OCI-LY1 (cell line): ENCODE data around the gene PACRG.

Source experiments
- H2AFZ ChIP-seq: fragments of 200-600 bp; sonication (generic), shearing (Covaris generic); 2 replicates; pipeline ENCODE4 v1.6.0; 2014; ENCODE audit warnings: antibody characterized with exemption, mild to moderate bottlenecking, low read length
- H3F3A ChIP-seq: fragments of 200-600 bp; sonication (generic), shearing (Covaris generic); 2 replicates; pipeline ENCODE4 v1.6.0; 2014; ENCODE audit warnings: mild to moderate bottlenecking, antibody characterized with exemption, low read length, moderate library complexity; ENCODE audit not compliant: insufficient read depth
- H3K27ac ChIP-seq: fragments of 200-600 bp; sonication (generic); 2 replicates; pipeline ENCODE4 v1.5.1; 2014; ENCODE audit warnings: low read length, mixed run types, mild to moderate bottlenecking, low read depth; ENCODE audit not compliant: poor library complexity, severe bottlenecking
- H3K27me3 ChIP-seq: fragments of 200-600 bp; sonication (generic); 2 replicates; pipeline ENCODE4 v1.6.0; 2014; ENCODE audit warnings: antibody characterized with exemption, mild to moderate bottlenecking, low read length, moderate library complexity; ENCODE audit not compliant: insufficient read depth
- H3K36me3 ChIP-seq: fragments of 200-600 bp; sonication (generic); 2 replicates; pipeline ENCODE4 v1.6.1; 2014; ENCODE audit warnings: mild to moderate bottlenecking, antibody characterized with exemption, low read length, moderate library complexity, mixed read lengths; ENCODE audit not compliant: insufficient read depth
- H3K4me1 ChIP-seq: fragments of 200-600 bp; sonication (generic); 2 replicates; pipeline ENCODE4 v1.5.1; 2014; ENCODE audit warnings: mild to moderate bottlenecking, low read length, moderate library complexity; ENCODE audit not compliant: insufficient read depth, severe bottlenecking
- H3K4me2 ChIP-seq: fragments of 200-600 bp; sonication (generic), shearing (Covaris generic); 2 replicates; pipeline ENCODE4 v1.6.1; 2014; ENCODE audit warnings: low read length
- H3K4me3 ChIP-seq: fragments of 200-600 bp; sonication (generic); 2 replicates; pipeline ENCODE4 v1.5.1; 2014; ENCODE audit warnings: low read length, low read depth, mild to moderate bottlenecking, mixed read lengths; ENCODE audit not compliant: poor library complexity, severe bottlenecking
- H3K79me2 ChIP-seq: fragments of 200-600 bp; shearing (Covaris generic); 2 replicates; pipeline ENCODE4 v1.6.1; 2016; ENCODE audit warnings: mixed run types, low read length, mixed read lengths; ENCODE audit not compliant: insufficient read depth
- H3K9ac ChIP-seq: fragments of 200-600 bp; sonication (generic), shearing (Covaris generic); 2 replicates; pipeline ENCODE4 v1.6.1; 2014; ENCODE audit warnings: mild to moderate bottlenecking, low read length, mixed read lengths
- H3K9me2 ChIP-seq: fragments of 200-600 bp; sonication (generic), shearing (Covaris generic); 2 replicates; pipeline ENCODE4 v1.6.1; 2014; ENCODE audit warnings: low read depth, mild to moderate bottlenecking, low read length, mixed read lengths
- H3K9me3 ChIP-seq: fragments of 200-600 bp; shearing (Covaris generic); 2 replicates; pipeline ENCODE4 v1.6.1; 2014; ENCODE audit warnings: low read length, mixed read lengths
- H4K20me1 ChIP-seq: fragments of 200-600 bp; sonication (generic), shearing (Covaris generic); 2 replicates; pipeline ENCODE4 v1.6.0; 2016; ENCODE audit warnings: mild to moderate bottlenecking, low read length; ENCODE audit not compliant: insufficient read depth
- EZH2 ChIP-seq: fragments of 200-600 bp; sonication (generic), shearing (Covaris generic); IDR thresholded peaks from 2 replicates; pipeline ENCODE4 v1.8.0; 2017; ENCODE audit warnings: borderline replicate concordance, mixed run types, mild to moderate bottlenecking, antibody characterized with exemption, low read length, moderate library complexity, mixed read lengths
- TF ChIP-seq, protein P1 (sequence below): fragments of 200-600 bp; sonication (generic), shearing (Covaris generic); IDR thresholded peaks from 2 replicates; pipeline ENCODE4 v1.5.1; 2017; ENCODE audit warnings: mild to moderate bottlenecking, antibody characterized with exemption, low read length, moderate library complexity, mixed read lengths

The PACRG gene

GRCh38 chr6:163281634-163282033 is 553.9 kb downstream of the PACRG start:
- H4K20me1 ChIP-seq: no peaks in the 10 kb centered on the region
- H3K9me3 ChIP-seq: no peaks in the 10 kb centered on the region
- H3F3A ChIP-seq: no peaks in the 10 kb centered on the region
- no peaks in the 10 kb centered on the region for H3K4me1 ChIP-seq
- H3K9me2 ChIP-seq: no peaks in the 10 kb centered on the region
- no peaks in the 10 kb centered on the region for H3K36me3 ChIP-seq
- no peaks in the 10 kb centered on the region for H3K79me2 ChIP-seq
- H3K27ac ChIP-seq: no peak overlapping the region
- H3K9ac ChIP-seq: no peak overlapping the region
- no peak overlapping the region for H3K4me3 ChIP-seq
- H3K4me2 ChIP-seq: no peak overlapping the region
- H3K27me3 ChIP-seq: 0 out of 2 replicates have a peak, but pooled peaks cover 5% of the 10 kb centered on the region
- no peak overlapping the region for H2AFZ ChIP-seq
- TF ChIP-seq EZH2: no peak
- TF ChIP-seq, protein P1, sequence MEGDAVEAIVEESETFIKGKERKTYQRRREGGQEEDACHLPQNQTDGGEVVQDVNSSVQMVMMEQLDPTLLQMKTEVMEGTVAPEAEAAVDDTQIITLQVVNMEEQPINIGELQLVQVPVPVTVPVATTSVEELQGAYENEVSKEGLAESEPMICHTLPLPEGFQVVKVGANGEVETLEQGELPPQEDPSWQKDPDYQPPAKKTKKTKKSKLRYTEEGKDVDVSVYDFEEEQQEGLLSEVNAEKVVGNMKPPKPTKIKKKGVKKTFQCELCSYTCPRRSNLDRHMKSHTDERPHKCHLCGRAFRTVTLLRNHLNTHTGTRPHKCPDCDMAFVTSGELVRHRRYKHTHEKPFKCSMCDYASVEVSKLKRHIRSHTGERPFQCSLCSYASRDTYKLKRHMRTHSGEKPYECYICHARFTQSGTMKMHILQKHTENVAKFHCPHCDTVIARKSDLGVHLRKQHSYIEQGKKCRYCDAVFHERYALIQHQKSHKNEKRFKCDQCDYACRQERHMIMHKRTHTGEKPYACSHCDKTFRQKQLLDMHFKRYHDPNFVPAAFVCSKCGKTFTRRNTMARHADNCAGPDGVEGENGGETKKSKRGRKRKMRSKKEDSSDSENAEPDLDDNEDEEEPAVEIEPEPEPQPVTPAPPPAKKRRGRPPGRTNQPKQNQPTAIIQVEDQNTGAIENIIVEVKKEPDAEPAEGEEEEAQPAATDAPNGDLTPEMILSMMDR: no peak

- no peaks in the 10 kb centered on the region for H3F3A ChIP-seq
- no peak overlapping the region for H3K9ac ChIP-seq
- no peak for TF ChIP-seq EZH2
- TF ChIP-seq, protein P1: no peak
- H4K20me1 ChIP-seq: no peaks in the 10 kb centered on the region
- no peaks in the 10 kb centered on the region for H3K9me3 ChIP-seq
- H3K36me3 ChIP-seq: no peaks in the 10 kb centered on the region
- no peak overlapping the region for H3K27ac ChIP-seq
- 0 out of 2 replicates have a peak, but pooled peaks cover 5% of the 10 kb centered on the region for H3K27me3 ChIP-seq
- H2AFZ ChIP-seq: no peak overlapping the region
- no peaks in the 10 kb centered on the region for H3K9me2 ChIP-seq
- no peak overlapping the region for H3K4me3 ChIP-seq
- no peaks in the 10 kb centered on the region for H3K79me2 ChIP-seq
- H3K4me1 ChIP-seq: no peaks in the 10 kb centered on the region
- no peak overlapping the region for H3K4me2 ChIP-seq
Observed at GRCh38 chr6:163282672-163283071, 554.9 kb downstream of the PACRG start.

- H3K27ac ChIP-seq: no peak overlapping the region
- no peaks in the 10 kb centered on the region for H4K20me1 ChIP-seq
- H3K4me3 ChIP-seq: no peak overlapping the region
- H3K36me3 ChIP-seq: no peaks in the 10 kb centered on the region
- H3K79me2 ChIP-seq: no peaks in the 10 kb centered on the region
- TF ChIP-seq EZH2: no peak
- TF ChIP-seq, protein P1: no peak
- no peaks in the 10 kb centered on the region for H3K9me2 ChIP-seq
- no peaks in the 10 kb centered on the region for H3F3A ChIP-seq
- no peak overlapping the region for H3K9ac ChIP-seq
- H3K4me1 ChIP-seq: no peaks in the 10 kb centered on the region
- H2AFZ ChIP-seq: no peak overlapping the region
- no peaks in the 10 kb centered on the region for H3K9me3 ChIP-seq
- H3K27me3 ChIP-seq: 0 out of 2 replicates have a peak, but pooled peaks cover 5% of the 10 kb centered on the region
- H3K4me2 ChIP-seq: no peak overlapping the region
Observed at GRCh38 chr6:163284151-163284550, 556.4 kb downstream of the PACRG start.
